HAP-1 (cell line): ENCODE measurements around the gene LRP6.
A peak's percentile ranks its signal among the peaks of the same experiment; 100 is the strongest.
"Not testable (repeated sequence)": the region's sequence is repeated elsewhere in the genome, so short reads cannot be mapped to it uniquely, and the experiment has no call there.

Source experiments
- DNase-seq, 2 experiments: peaks; one replicate each; pipeline ENCODE4 v3.0.0-alpha.2; 2016 to 2020; ENCODE audit warnings: low spot score in 2 of 2
- H3K27me3 ChIP-seq: fragments of 250-450 bp; sonication (Bioruptor Pico); 2 replicates; pipeline ENCODE4 v1.5.1; 2020; ENCODE audit warnings: low read depth, mild to moderate bottlenecking, moderate library complexity
- H3K36me3 ChIP-seq: fragments of 250-450 bp; sonication (Bioruptor Pico); replicated peaks from 2 replicates; pipeline ENCODE4 v1.5.1; 2020; ENCODE audit warnings: mild to moderate bottlenecking
- H3K4me1 ChIP-seq: fragments of 250-450 bp; sonication (Bioruptor Pico); 2 replicates; pipeline ENCODE4 v1.5.1; 2020; ENCODE audit warnings: mild to moderate bottlenecking
- H3K4me3 ChIP-seq: fragments of 250-450 bp; sonication (Bioruptor Pico); 2 replicates; pipeline ENCODE4 v1.5.1; 2020; ENCODE audit warnings: mild to moderate bottlenecking, moderate library complexity
- H3K9me3 ChIP-seq: fragments of 250-450 bp; sonication (Bioruptor Pico); 2 replicates; pipeline ENCODE4 v1.5.1; 2020; ENCODE audit warnings: mild to moderate bottlenecking, moderate library complexity
- in situ Hi-C: fragments of 300-500 bp; cut with MboI; formaldehyde crosslinking; loops from 3 replicates; pipeline ENCODE4 v1.14.3; 2020; ENCODE audit warnings: low sequenced_read_pairs, inconsistent platforms, mixed read lengths

Gene LRP6

GRCh38 chr12:12278899-12279298 is 12.1 kb upstream of the LRP6 start:
- Histone ChIP-seq H3K36me3 (no peaks in the 10 kb centered on the region), H3K4me3 (no peak overlapping the region), H3K4me1 (peaks cover 25% of the 10 kb centered on the region), H3K27me3 (no peaks in the 10 kb centered on the region), H3K9me3 (peaks cover 4% of the 10 kb centered on the region; the same call in 1 of the 2 replicates)
- in situ Hi-C loops = no loop called here
- no peak for DNase-seq

GRCh38 chr12:12275874-12276273 is 9.0 kb upstream of the LRP6 start:
- in situ Hi-C loops = no loop called here
- Histone ChIP-seq H3K36me3 (no peaks in the 10 kb centered on the region), H3K4me1 (peaks cover 24% of the 10 kb centered on the region), H3K27me3 (no peaks in the 10 kb centered on the region), H3K9me3 (peaks cover 4% of the 10 kb centered on the region; the same call in 1 of the 2 replicates), H3K4me3 (no peak overlapping the region)
- no peak for DNase-seq

- Histone ChIP-seq H3K4me1 (peaks cover 30% of the 10 kb centered on the region), H3K36me3 (no peaks in the 10 kb centered on the region), H3K9me3 (peaks cover 4% of the 10 kb centered on the region; the same call in 1 of the 2 replicates), H3K27me3 (no peaks in the 10 kb centered on the region), H3K4me3 (no peak overlapping the region)
- peak in 1 of 2 experiments; percentile 65 for DNase-seq
- in situ Hi-C loops = no loop called here
These were observed 6.6 kb upstream of the LRP6 start for GRCh38 chr12:12273291-12273957.

- peak; percentile 49 to 58 for DNase-seq
- in situ Hi-C loops = no loop called here
- H3K4me3 ChIP-seq = no peak overlapping the region
- H3K27me3 ChIP-seq = no peaks in the 10 kb centered on the region
- no peaks in the 10 kb centered on the region for H3K36me3 ChIP-seq
- peaks cover 35% of the 10 kb centered on the region for H3K4me1 ChIP-seq
- H3K9me3 ChIP-seq = peaks cover 4% of the 10 kb centered on the region; the same call in 1 of the 2 replicates
These were observed 6.0 kb upstream of the LRP6 start for GRCh38 chr12:12272869-12273268.

GRCh38 chr12:12270226-12270625 is 3.4 kb upstream of the LRP6 start:
- Histone ChIP-seq H3K36me3 (peaks cover under 1% of the 10 kb centered on the region; the same call in 1 of the 2 replicates), H3K27me3 (no peaks in the 10 kb centered on the region), H3K4me3 (no peak overlapping the region), H3K9me3 (no peaks in the 10 kb centered on the region), H3K4me1 (peaks cover 39% of the 10 kb centered on the region)
- in situ Hi-C loops = no loop called here
- no peak for DNase-seq

- Histone ChIP-seq H3K27me3 (no peaks in the 10 kb centered on the region), H3K4me3 (peak overlapping the region; percentile 89), H3K36me3 (peaks cover 5% of the 10 kb centered on the region), H3K9me3 (no peaks in the 10 kb centered on the region), H3K4me1 (peaks cover 40% of the 10 kb centered on the region)
- peak; percentile 56 to 57 for DNase-seq
- in situ Hi-C loops = no loop called here
These were observed 927 bp upstream of the LRP6 start for GRCh38 chr12:12267742-12268200.

- Histone ChIP-seq H3K27me3 (no peaks in the 10 kb centered on the region), H3K4me3 (peak overlapping the region; percentile 89), H3K36me3 (peaks cover 7% of the 10 kb centered on the region), H3K9me3 (no peaks in the 10 kb centered on the region), H3K4me1 (peaks cover 34% of the 10 kb centered on the region)
- in situ Hi-C loops = no loop called here
- DNase-seq = no peak
These were observed 413 bp downstream of the LRP6 start for GRCh38 chr12:12266389-12266872.

- H3K4me1 ChIP-seq = peaks cover 34% of the 10 kb centered on the region
- no peaks in the 10 kb centered on the region for H3K9me3 ChIP-seq
- H3K36me3 ChIP-seq = peaks cover 7% of the 10 kb centered on the region
- in situ Hi-C loops = no loop called here
- peak overlapping the region; percentile 89 for H3K4me3 ChIP-seq
- peak; percentile 38 to 49 for DNase-seq
- no peaks in the 10 kb centered on the region for H3K27me3 ChIP-seq
These were observed 1.1 kb downstream of the LRP6 start for GRCh38 chr12:12265571-12266388.

- Histone ChIP-seq H3K4me1 (peaks cover 35% of the 10 kb centered on the region), H3K36me3 (peaks cover 7% of the 10 kb centered on the region), H3K27me3 (no peaks in the 10 kb centered on the region), H3K4me3 (peak overlapping the region; percentile 89), H3K9me3 (no peaks in the 10 kb centered on the region)
- DNase-seq = no peak
- in situ Hi-C loops = no loop called here
These were observed 1.8 kb downstream of the LRP6 start for GRCh38 chr12:12265035-12265434.

- H3K27me3 ChIP-seq = no peaks in the 10 kb centered on the region
- peak overlapping the region; percentile 89 for H3K4me3 ChIP-seq
- DNase-seq = no peak
- peaks cover 7% of the 10 kb centered on the region for H3K36me3 ChIP-seq
- H3K9me3 ChIP-seq = no peaks in the 10 kb centered on the region
- peaks cover 33% of the 10 kb centered on the region for H3K4me1 ChIP-seq
- in situ Hi-C loops = no loop called here
These were observed 2.9 kb downstream of the LRP6 start for GRCh38 chr12:12263909-12264308.

- in situ Hi-C loops, DNase-seq, H3K9me3 ChIP-seq, H3K4me3 ChIP-seq, H3K27me3 ChIP-seq: not testable (repeated sequence)
- Histone ChIP-seq H3K4me1 (peaks cover 10% of the 10 kb centered on the region), H3K36me3 (peaks cover 22% of the 10 kb centered on the region)
These were observed 10.5 kb downstream of the LRP6 start for GRCh38 chr12:12256291-12256757.

- Histone ChIP-seq H3K36me3 (peaks cover 22% of the 10 kb centered on the region), H3K4me3 (no peak overlapping the region), H3K9me3 (no peaks in the 10 kb centered on the region), H3K27me3 (no peaks in the 10 kb centered on the region), H3K4me1 (peaks cover 10% of the 10 kb centered on the region)
- no peak for DNase-seq
- in situ Hi-C loops = no loop called here
These were observed 12.3 kb downstream of the LRP6 start for GRCh38 chr12:12254553-12254952.

GRCh38 chr12:12249216-12250050 is 17.4 kb downstream of the LRP6 start:
- Histone ChIP-seq H3K9me3 (no peaks in the 10 kb centered on the region), H3K4me1 (peaks cover 29% of the 10 kb centered on the region), H3K36me3 (peaks cover 18% of the 10 kb centered on the region), H3K27me3 (no peaks in the 10 kb centered on the region), H3K4me3 (no peak overlapping the region)
- in situ Hi-C loops = no loop called here
- DNase-seq = no peak
